ENCODE measurements around the gene ZFP69. TPM values are rescaled to one million over a fixed set of nuclear protein-coding genes. Genes with fewer than 3 reads are reported as not detected.

ZFP69 gene
- 2.3 and 3.4 TPM in 2 replicates for total RNA-seq

DNA sequence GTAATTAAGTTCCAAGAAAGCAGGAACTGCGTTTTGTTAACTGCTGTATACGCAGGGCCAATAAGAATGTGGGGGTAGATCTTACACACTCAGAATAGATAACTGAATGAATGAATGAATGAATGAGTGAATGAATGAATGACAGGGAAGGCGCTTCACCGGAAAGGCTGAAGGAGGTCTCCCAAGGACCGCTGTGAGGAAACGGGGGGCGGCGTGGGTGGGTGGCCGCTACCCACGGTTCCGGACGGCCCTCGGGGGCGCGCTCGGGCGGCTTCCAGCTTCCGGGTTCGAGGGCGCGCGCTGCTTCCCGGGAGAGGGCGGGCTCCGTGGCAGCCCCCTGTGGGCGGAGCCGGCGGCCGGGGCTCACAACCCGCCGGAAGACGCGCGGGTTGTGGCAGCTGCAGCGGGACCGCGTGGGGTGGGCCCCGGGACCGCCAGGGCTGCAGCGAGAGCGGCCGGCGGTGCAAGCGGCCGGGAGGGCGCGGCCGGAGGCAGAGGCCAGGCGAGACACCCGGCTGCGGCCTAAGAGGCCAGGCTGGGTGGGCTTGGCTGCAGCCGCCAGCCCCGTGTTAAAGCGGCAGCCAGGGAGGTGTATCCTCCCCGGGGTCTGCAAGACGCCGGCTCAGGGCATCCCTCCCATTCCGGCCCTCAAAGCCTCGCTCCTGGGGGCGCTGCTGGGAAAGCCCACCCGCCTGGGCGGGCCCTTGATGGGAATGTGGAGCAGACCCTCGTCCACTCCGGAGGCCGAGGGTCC, at the start of gene ZFP69:
Gene ZFP69 (plus strand): TSS at position 367 of the 754 bp plus-strand sequence. CDS start 2,072 bp downstream, outside the sequence.

DNA sequence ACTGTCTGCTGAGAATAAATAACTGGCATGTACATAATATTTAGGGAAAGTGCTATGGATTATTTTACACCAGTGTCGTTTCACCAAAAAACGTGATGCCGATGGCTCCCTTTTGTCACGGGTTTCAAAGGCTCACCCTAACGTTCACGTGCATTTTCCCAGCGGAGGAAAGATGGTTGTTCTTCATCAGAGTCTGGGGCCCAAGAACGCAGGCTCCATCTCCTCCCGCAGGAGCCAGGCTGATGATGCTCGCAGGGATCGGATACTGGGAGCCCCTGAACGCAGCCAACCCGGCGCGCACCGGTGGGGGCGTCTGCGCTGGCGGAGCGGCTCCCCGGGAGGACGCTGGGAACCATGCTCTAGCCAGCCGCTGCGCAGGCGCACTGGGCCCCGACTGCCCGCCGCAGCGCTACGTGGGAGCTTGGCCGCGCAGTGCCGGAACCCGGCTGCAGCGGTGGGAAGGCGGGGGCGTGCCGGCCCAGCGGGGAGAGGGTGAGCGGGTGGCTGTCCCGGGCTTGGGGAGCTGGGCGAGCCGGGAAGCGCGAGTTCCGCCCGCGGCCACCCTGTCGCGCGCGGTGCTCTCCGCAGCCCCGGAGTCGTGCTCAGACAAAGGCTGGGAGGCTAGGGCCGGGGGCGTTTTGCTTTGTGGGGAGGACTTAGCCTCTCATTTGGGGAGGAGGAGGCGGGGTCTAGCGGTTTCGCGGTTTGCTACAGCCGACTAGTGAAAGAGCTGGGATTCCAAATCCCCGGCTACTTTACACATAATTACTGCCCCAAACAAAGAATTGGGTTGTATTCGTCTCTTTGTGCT, 27.2 kb upstream of the ZFP69 start, which contains the start of gene ZFP69B:
Gene ZFP69B (plus strand): TSS at position 793 of the 811 bp plus-strand sequence. CDS start 486 bp downstream, outside the sequence.

DNA sequence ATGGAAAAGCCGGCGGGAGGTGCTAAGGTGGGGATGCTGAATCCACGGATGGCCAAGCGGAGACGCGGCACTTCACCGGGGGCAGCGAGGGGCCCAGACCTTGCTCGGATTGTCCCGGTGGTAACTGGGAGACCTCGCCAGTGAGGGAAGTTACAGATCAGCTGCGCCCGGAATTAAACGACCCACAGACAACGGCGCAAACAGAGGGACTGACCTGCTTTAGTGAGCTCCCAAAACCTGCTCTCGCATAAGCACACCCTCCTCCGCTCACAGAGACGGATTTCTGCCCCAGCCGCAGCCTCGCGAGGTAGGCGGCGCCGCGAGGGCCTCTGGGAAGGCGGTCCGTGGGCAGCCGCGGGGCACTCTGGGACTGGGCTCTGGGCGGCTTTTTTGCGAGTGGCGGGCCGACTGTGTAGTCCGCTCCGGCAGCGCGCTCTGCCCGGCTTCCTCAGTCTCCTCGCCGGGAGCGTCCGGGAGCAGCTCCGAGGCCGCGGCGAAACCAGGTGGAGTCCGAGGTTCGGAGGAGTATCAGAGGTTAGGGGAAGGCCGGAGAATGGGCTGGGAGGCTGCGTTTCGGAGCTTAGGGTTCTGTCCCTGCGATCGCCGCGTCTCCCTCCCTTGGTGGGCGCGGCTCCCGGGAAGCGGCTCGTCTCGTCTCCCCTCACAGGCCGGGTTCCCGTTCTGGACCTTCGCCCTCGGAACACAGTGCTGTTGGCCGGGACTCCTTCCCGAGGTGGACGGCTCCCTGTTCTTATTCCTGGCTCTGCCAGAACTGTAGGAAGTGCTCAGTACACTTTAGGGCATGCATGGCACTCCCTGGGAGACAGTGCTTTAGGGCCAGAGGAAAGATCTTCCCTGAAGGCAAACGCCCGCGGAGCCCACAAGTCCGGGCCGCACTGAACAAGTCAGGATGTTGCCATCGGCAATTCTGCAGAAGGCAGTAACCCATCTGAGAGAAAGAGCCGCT, 31.6 kb downstream of the ZFP69 start, which contains the start of gene EXO5:
Gene EXO5 (plus strand): TSS at position 393 of the 967 bp plus-strand sequence. CDS start 5,778 bp downstream, outside the sequence.

DNA sequence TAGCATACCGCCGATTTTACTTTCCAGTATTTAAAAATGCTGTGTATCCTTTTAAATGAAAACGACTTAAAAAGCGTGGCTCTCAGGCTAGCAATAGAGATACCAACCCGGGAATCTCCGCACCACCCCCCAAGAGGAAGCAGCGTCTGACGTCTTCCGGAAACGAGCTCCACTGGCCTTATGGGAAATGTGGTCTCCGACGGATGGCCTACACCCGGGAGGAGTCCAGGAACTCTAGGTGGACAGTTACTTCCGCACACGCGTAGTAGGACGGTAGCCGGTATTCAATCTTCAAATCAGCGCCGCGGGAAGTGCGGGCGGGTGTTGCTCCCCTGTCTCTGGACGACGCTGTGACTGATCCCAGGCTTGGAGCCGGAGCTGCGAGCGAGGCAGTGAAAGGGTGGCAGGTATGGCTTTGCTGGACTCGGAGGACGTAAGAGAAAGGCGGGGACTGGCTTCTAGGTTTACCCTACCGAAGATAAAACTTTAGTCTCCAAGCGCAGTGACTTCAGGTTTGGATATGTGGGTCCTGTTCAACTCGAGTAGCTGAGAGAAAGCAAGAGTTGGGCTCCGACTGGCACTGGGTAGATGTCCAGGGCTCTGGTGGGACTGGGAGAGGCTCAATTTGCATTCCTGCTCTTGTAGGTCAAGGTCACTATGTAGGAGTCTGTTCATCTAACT, 54.4 kb downstream of the ZFP69 start, which contains the start of gene ZNF684:
Gene ZNF684 (plus strand): TSS at position 257 of the 681 bp plus-strand sequence. CDS start 1,530 bp downstream, outside the sequence.

Other genes starting within 250 kb of the ZFP69 start
- gene TMCO2, start 229.4 kb upstream of the ZFP69 start, total RNA-seq: not detected in 2 replicates
- gene ZMPSTE24, start 219.1 kb upstream of the ZFP69 start, total RNA-seq: 86.8 and 89.0 TPM in 2 replicates
- 0.14 and 0.53 TPM in 2 replicates for gene COL9A2, start 160.0 kb upstream of the ZFP69 start, total RNA-seq
- 12.8 and 16.1 TPM in 2 replicates for gene SMAP2, start 103.6 kb upstream of the ZFP69 start, total RNA-seq
- 3.7 and 4.5 TPM in 2 replicates for gene ZFP69B, start 26.8 kb upstream of the ZFP69 start, total RNA-seq
- gene EXO5, start 31.5 kb downstream of the ZFP69 start, total RNA-seq: 9.7 and 11.0 TPM in 2 replicates
- 5.0 and 6.1 TPM in 2 replicates for gene ZNF684, start 54.3 kb downstream of the ZFP69 start, total RNA-seq
- 0.13 and 0.22 TPM in 2 replicates for gene RIMS3, start 188.4 kb downstream of the ZFP69 start, total RNA-seq
- gene NFYC, start 214.4 kb downstream of the ZFP69 start, total RNA-seq: 19.7 and 24.3 TPM in 2 replicates

Data from thoracic aorta endothelial cell (primary cell).